ENCODE results near the gene MARCO. TPM values are rescaled to one million over a fixed set of nuclear protein-coding genes. Genes with fewer than 3 reads are reported as not detected.

MARCO gene
- total RNA-seq, 3 donors from 2014 or later, result 0.22 to 0.56 TPM; not detected in 1

- ATAC-seq (no peak), DNase-seq (no peak)
- no peak overlapping the region for H3K4me3 Mint-ChIP-seq
- no peaks in the 10 kb centered on the region for H3K27me3 Mint-ChIP-seq (ENCODE audit: low read depth)
- H3K9me3 Mint-ChIP-seq, result no peaks in the 10 kb centered on the region
- no peaks in the 10 kb centered on the region for H3K4me1 Mint-ChIP-seq (ENCODE audit: low read depth)
- no peaks in the 10 kb centered on the region for H3K36me3 Mint-ChIP-seq (ENCODE audit: insufficient read depth)
Observed at GRCh38 chr2:119040730-119041129, 98.7 kb downstream of the MARCO start.

Other genes starting within 250 kb of the MARCO start
- not detected for gene EN1, start 94.5 kb upstream of the MARCO start, total RNA-seq
- gene C1QL2, start 216.6 kb downstream of the MARCO start, total RNA-seq, result not detected